ENCODE results near the gene HSPBP1.

Gene HSPBP1

DNA sequence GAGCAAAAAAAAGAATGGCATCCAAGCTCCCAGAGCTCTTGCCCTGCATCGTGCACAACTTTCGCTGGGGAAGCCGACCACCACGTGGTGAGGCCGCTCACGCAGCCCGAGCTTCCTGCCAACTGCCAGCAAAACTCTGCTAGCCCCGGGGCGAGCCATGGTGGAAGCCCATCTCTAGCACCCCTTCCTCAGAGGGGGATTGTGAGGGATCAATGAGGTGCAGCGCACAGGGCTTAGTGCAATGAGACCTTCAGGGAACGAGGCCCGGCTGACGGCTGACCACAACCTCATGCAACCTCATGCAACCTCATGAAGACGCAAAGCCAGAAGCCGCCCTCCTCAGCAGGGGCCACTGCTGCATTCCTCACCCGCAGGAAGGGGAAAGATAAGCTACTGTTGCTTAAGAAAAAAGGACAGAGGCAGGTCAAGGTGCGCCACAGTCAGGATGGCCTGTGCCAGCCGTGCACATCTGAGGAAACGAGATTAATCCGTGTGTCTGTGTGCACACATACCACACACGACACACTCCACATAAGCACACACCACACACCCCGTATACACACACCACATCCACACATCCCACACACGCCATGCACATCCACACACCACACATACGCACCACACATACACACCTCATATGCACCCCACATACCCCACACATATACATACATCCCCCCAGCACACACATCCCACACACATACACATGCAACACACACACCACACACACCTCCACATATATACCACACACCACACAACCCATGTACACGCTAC is 9.6 kb downstream of the HSPBP1 start:
- H3K4me3 ChIP-seq (ENCODE audit: severe bottlenecking) = no peak overlapping the region
- H3K4me1 ChIP-seq (ENCODE audit: insufficient read depth, poor library complexity, severe bottlenecking) = no peaks in the 10 kb centered on the region
- ATAC-seq (ENCODE audit: low read depth) (no peak), DNase-seq (ENCODE audit: low spot score) (no peak)
- TF ChIP-seq, protein P1, sequence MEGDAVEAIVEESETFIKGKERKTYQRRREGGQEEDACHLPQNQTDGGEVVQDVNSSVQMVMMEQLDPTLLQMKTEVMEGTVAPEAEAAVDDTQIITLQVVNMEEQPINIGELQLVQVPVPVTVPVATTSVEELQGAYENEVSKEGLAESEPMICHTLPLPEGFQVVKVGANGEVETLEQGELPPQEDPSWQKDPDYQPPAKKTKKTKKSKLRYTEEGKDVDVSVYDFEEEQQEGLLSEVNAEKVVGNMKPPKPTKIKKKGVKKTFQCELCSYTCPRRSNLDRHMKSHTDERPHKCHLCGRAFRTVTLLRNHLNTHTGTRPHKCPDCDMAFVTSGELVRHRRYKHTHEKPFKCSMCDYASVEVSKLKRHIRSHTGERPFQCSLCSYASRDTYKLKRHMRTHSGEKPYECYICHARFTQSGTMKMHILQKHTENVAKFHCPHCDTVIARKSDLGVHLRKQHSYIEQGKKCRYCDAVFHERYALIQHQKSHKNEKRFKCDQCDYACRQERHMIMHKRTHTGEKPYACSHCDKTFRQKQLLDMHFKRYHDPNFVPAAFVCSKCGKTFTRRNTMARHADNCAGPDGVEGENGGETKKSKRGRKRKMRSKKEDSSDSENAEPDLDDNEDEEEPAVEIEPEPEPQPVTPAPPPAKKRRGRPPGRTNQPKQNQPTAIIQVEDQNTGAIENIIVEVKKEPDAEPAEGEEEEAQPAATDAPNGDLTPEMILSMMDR (IDR thresholded peaks at IDR 0.05; ENCODE audit: poor library complexity, severe bottlenecking) = no peak
- no peaks in the 10 kb centered on the region for H3K9me3 ChIP-seq (ENCODE audit: severe bottlenecking)
- H3K27me3 ChIP-seq (ENCODE audit: insufficient read depth, poor library complexity, severe bottlenecking) = no peaks in the 10 kb centered on the region
- peaks cover 4% of the 10 kb centered on the region; the same call in 1 of the 2 replicates for H3K36me3 ChIP-seq (ENCODE audit: low read depth)
- no peak overlapping the region for H3K27ac ChIP-seq (ENCODE audit: poor library complexity, severe bottlenecking)

DNA sequence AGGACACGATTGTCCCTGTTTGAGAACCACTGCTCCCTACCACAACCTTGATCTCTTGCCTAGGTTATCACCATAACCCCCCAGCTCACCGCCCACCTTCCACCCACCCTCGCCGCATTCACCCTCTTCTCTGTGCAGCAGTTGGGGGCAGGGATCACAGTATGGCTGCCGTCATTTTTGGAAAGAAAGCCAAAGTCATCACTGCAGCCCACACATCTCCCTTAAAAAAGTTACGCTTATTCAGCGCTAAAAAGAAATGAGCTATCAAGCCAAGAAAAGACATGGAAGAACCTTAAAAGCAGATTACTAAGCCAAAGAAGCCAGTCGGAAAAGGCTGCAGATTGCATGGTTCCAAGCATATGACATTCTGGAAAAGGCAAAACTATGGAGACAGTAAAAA is 10.6 kb downstream of the HSPBP1 start:
- peaks cover 4% of the 10 kb centered on the region; the same call in 1 of the 2 replicates for H3K36me3 ChIP-seq (ENCODE audit: low read depth)
- no peak overlapping the region for H3K4me3 ChIP-seq (ENCODE audit: severe bottlenecking)
- no peaks in the 10 kb centered on the region for H3K4me1 ChIP-seq (ENCODE audit: insufficient read depth, poor library complexity, severe bottlenecking)
- no peaks in the 10 kb centered on the region for H3K9me3 ChIP-seq (ENCODE audit: severe bottlenecking)
- TF ChIP-seq, protein P1 (IDR thresholded peaks at IDR 0.05; ENCODE audit: poor library complexity, severe bottlenecking) = no peak
- H3K27me3 ChIP-seq (ENCODE audit: insufficient read depth, poor library complexity, severe bottlenecking) = no peaks in the 10 kb centered on the region
- ATAC-seq (ENCODE audit: low read depth) (no peak), DNase-seq (ENCODE audit: low spot score) (no peak)
- H3K27ac ChIP-seq (ENCODE audit: poor library complexity, severe bottlenecking) = no peak overlapping the region

DNA sequence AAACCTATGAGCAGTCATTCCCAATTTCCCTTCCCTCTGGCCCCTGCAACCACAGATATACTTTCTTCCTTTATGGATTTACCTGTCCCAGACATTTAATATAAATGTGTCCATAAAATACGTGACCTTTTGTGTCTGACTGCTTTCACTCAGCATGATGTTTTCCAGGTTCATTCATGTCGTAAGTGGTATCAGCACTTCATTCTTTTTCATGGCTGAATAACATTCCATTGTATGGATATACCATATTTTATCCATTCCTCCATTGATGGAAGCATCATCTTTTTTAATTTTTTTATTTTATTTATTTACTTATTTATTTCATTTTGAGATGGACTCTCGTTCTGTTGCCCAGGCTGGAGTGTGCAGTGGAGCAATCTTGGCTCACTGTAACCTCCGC is 13.1 kb downstream of the HSPBP1 start:
- H3K9me3 ChIP-seq (ENCODE audit: severe bottlenecking) = no peaks in the 10 kb centered on the region
- no peak for ATAC-seq (ENCODE audit: low read depth)
- H3K4me1 ChIP-seq (ENCODE audit: insufficient read depth, poor library complexity, severe bottlenecking) = no peaks in the 10 kb centered on the region
- no peaks in the 10 kb centered on the region for H3K27me3 ChIP-seq (ENCODE audit: insufficient read depth, poor library complexity, severe bottlenecking)
- peaks cover 4% of the 10 kb centered on the region; the same call in 1 of the 2 replicates for H3K36me3 ChIP-seq (ENCODE audit: low read depth)
- TF ChIP-seq, protein P1 (IDR thresholded peaks at IDR 0.05; ENCODE audit: poor library complexity, severe bottlenecking) = no peak
- no peak for DNase-seq (ENCODE audit: low spot score)
- H3K27ac ChIP-seq (ENCODE audit: poor library complexity, severe bottlenecking) = no peak overlapping the region
- no peak overlapping the region for H3K4me3 ChIP-seq (ENCODE audit: severe bottlenecking)

DNA sequence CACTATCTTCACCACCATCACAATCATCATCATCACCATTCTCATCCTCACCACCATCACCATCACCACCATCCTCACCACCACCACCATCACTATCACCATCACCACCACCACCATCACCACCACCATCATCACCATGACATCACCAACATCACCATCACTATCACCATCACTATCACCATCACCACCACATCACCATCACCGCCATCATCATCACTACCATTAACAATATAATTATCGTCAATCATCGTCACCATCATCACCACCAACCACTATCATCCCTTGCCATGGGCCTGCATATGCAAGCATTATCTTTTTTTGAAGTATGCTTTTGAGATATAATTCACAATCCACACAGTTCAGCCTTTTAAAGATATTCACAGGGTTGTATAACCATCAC is 13.5 kb downstream of the HSPBP1 start:
- Histone ChIP-seq H3K4me3 (ENCODE audit: severe bottlenecking) (no peak overlapping the region), H3K36me3 (ENCODE audit: low read depth) (peaks cover 4% of the 10 kb centered on the region; the same call in 1 of the 2 replicates), H3K27ac (ENCODE audit: poor library complexity, severe bottlenecking) (no peak overlapping the region), H3K4me1 (ENCODE audit: insufficient read depth, poor library complexity, severe bottlenecking) (no peaks in the 10 kb centered on the region), H3K27me3 (ENCODE audit: insufficient read depth, poor library complexity, severe bottlenecking) (no peaks in the 10 kb centered on the region), H3K9me3 (ENCODE audit: severe bottlenecking) (no peaks in the 10 kb centered on the region)
- ATAC-seq (ENCODE audit: low read depth) (no peak), DNase-seq (ENCODE audit: low spot score) (no peak)
- TF ChIP-seq, protein P1 (IDR thresholded peaks at IDR 0.05; ENCODE audit: poor library complexity, severe bottlenecking) = no peak
